ENCODE data around the gene STIL. TPM values are rescaled to one million over a fixed set of nuclear protein-coding genes. Genes with fewer than 3 reads are reported as not detected.
"Not testable (repeated sequence)": the region's sequence is repeated elsewhere in the genome, so short reads cannot be mapped to it uniquely, and the experiment has no call there.

The STIL gene
- total RNA-seq, 2 experiments from 2014 or later = 44.0 to 51.3 TPM

DNA sequence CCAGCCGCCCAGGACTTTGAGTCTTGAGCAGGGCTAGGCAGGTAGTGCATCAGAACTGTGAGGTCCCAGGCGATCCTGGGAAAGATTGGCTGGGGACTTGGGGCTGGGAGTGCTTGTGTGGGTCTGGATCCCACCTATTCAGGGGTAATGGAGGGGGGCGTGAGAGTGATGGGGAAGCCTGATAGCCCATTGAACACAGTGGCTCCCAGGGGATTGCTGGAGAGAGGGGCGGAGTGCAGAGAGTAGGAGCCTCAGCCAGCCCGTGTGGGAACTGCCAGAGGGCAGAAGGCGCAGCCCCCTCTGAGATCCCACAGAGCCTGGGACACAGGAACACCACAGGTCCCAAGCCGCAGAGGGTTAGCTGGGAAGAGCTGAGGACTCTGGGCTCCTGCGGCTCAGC lies 104.9 kb downstream of the STIL start:
- no peak for DNase-seq
- Mint-ChIP-seq H3K36me3 (ENCODE audit: low read depth) (no peaks in the 10 kb centered on the region), H3K4me3 (no peak overlapping the region), H3K27ac (no peak overlapping the region), H3K27me3 (peaks cover 13% of the 10 kb centered on the region), H3K9me3 (no peaks in the 10 kb centered on the region), H3K4me1 (peaks cover 3% of the 10 kb centered on the region)
- ChIA-PET CTCF (no interaction called here), POLR2A (no interaction called here)

GRCh38 chr1:47208374-47208850 lies 105.5 kb downstream of the STIL start:
- CTCF ChIA-PET = interaction anchor here (1.2 to 4.6 kb wide), 2 partner anchors 15 to 30 kb away, joined by 4 to 22 read pairs; no protein-coding TSS in a partner anchor

DNA sequence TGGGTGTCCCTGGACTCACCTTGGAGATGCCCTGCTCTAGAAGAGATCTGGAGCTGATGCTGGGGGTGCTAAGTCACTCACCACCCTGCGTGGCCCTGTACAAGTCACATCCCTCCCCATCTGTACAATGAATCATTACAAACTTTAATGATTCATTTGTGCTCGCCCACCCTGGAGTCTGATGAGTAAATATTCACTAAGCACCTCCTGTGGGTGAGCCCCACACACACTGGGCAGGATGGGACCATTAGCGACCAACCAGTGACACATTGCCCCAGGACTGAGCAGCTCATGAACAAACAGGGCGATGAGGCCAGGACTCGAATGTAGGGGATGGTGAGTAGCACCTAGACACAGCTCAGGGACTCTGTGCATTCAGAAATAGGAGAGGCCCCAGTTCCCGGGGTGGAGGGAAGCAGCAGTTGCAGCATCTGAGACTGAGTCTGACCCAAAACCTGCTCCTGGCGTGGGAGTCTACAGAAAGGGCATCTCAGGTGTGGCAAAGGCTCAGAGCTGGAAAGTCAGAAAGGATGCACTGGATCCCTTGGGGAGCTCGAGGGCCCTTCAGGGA lies 106.1 kb downstream of the STIL start:
- H3K4me3 Mint-ChIP-seq = no peak overlapping the region
- ChIA-PET CTCF (interaction anchor here (1.2 to 4.6 kb wide), 2 partner anchors 14 to 29 kb away, joined by 4 to 22 read pairs; no protein-coding TSS in a partner anchor), POLR2A (no interaction called here)
- peaks cover 24% of the 10 kb centered on the region for H3K27me3 Mint-ChIP-seq
- no peak overlapping the region for H3K27ac Mint-ChIP-seq
- H3K9me3 Mint-ChIP-seq = no peaks in the 10 kb centered on the region
- no peak for DNase-seq
- peaks cover 3% of the 10 kb centered on the region for H3K4me1 Mint-ChIP-seq
- no peaks in the 10 kb centered on the region for H3K36me3 Mint-ChIP-seq (ENCODE audit: low read depth)

More at GRCh38 chr1:47208374-47208850, 105.5 kb downstream of the STIL start:
- POLR2A ChIA-PET = no interaction called here
- H3K9me3 Mint-ChIP-seq = no peaks in the 10 kb centered on the region
- DNase-seq = no peak
- H3K27me3 Mint-ChIP-seq = peaks cover 20% of the 10 kb centered on the region
- H3K4me3 Mint-ChIP-seq = no peak overlapping the region
- peaks cover 3% of the 10 kb centered on the region for H3K4me1 Mint-ChIP-seq
- no peaks in the 10 kb centered on the region for H3K36me3 Mint-ChIP-seq (ENCODE audit: low read depth)
- no peak overlapping the region for H3K27ac Mint-ChIP-seq

DNA sequence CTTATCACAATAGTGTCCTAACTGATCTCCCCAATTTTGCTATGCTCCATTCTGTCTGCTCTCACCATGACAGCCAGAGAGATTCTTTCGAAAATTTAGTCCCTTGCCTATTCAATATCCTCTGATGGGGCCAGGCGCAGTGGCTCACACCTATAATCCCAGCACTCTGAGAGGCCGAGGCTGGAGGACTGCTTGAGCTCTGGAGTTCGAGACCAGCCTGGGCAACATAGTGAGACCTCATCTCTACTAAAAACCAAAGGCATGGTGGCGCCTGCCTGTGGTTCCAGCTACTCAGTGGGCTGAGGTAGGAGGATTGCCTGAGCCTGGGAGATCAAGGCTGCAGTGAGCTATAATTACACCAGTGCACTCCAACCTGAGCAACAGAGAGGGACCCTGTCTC lies 108.0 kb downstream of the STIL start:
- Mint-ChIP-seq H3K4me1 (no peaks in the 10 kb centered on the region), H3K4me3 (no peak overlapping the region), H3K9me3 (no peaks in the 10 kb centered on the region), H3K36me3 (ENCODE audit: low read depth) (no peaks in the 10 kb centered on the region), H3K27me3 (peaks cover 28% of the 10 kb centered on the region), H3K27ac (no peak overlapping the region)
- ChIA-PET POLR2A (no interaction called here), CTCF (interaction anchor here (4.6 kb wide), 1 partner anchor 12 kb away, joined by 22 read pairs; no protein-coding TSS in a partner anchor)
- DNase-seq = no peak

GRCh38 chr1:47203504-47203903 lies 110.4 kb downstream of the STIL start:
- POLR2A ChIA-PET; DNase-seq; H3K4me3 Mint-ChIP-seq; H3K9me3 Mint-ChIP-seq; H3K36me3 Mint-ChIP-seq (ENCODE audit: low read depth); H3K27ac Mint-ChIP-seq; H3K4me1 Mint-ChIP-seq: not testable (repeated sequence)
- peaks cover 38% of the 10 kb centered on the region for H3K27me3 Mint-ChIP-seq
- CTCF ChIA-PET = interaction anchor here (0.6 kb wide), 1 partner anchor 44 kb away, joined by 3 read pairs; no protein-coding TSS in a partner anchor

- H3K27ac Mint-ChIP-seq = no peak overlapping the region
- H3K9me3 Mint-ChIP-seq = no peaks in the 10 kb centered on the region
- ChIA-PET CTCF (interaction anchor here (1.6 to 1.7 kb wide), 2 partner anchors 22 kb away, joined by 5 to 8 read pairs; no protein-coding TSS in a partner anchor), POLR2A (no interaction called here)
- H3K4me3 Mint-ChIP-seq = no peak overlapping the region
- no peaks in the 10 kb centered on the region for H3K4me1 Mint-ChIP-seq
- no peaks in the 10 kb centered on the region for H3K36me3 Mint-ChIP-seq (ENCODE audit: low read depth)
- no peak for DNase-seq
- peaks cover 38% of the 10 kb centered on the region for H3K27me3 Mint-ChIP-seq
Observed at GRCh38 chr1:47201179-47201578, 112.8 kb downstream of the STIL start.

Other genes with a start within 250 kb of the STIL start
- not detected for gene CYP4Z1, start 246.9 kb downstream of the STIL start, total RNA-seq
- gene CYP4A22, start 176.7 kb downstream of the STIL start, total RNA-seq = not detected
- gene PDZK1IP1, start 124.1 kb downstream of the STIL start, total RNA-seq = not detected
- not detected for gene TAL1, start 81.9 kb downstream of the STIL start, total RNA-seq
- 100 to 1,000 TPM in 1 of 2 experiments, 10 to 100 TPM in 1; 90.8 to 108 TPM for gene CMPK1, start 19.6 kb upstream of the STIL start, total RNA-seq
- gene FOXE3, start 102.1 kb upstream of the STIL start, total RNA-seq = not detected
- under 1 TPM; 0.15 to 0.20 TPM for gene FOXD2, start 123.9 kb upstream of the STIL start, total RNA-seq